GM12878 (cell line): Measurements from ENCODE around the gene TGFB2. TPM values are rescaled to one million over a fixed set of nuclear protein-coding genes. Genes with fewer than 3 reads are reported as not detected.

Source experiments
- ATAC-seq: fragments of 200-7000 bp; cut with Tn5 transposase; 3 replicates; pipeline ENCODE4 v1.9.1; 2020; ENCODE audit warnings: mild to moderate bottlenecking, moderate library complexity
- BruUV-seq: library from RNA; stranded (reverse); fragments of 400-500 nt; replicated peaks from 2 replicates; lab custom pipeline; 2021; lab: Mats Ljungman, UMichigan
- CTCF ChIA-PET: fragments of 300-600 bp; sonication (Branson Sonifier 250); formaldehyde crosslinking; extraction: SDS; loops from one replicate; lab custom pipeline; 2021; ENCODE audit warnings: inconsistent platforms; lab: Yijun Ruan, JAX
- POLR2A ChIA-PET: fragments of 350-600 bp; formaldehyde crosslinking; extraction: SDS; loops from one replicate; lab custom pipeline; 2021; ENCODE audit warnings: inconsistent platforms; lab: Charles Lee
- RAD21 ChIA-PET: fragments of 300-600 bp; sonication (Branson Sonifier 250); formaldehyde crosslinking; loops from one replicate; lab custom pipeline; 2023; ENCODE audit warnings: antibody characterized with exemption; ENCODE audit not compliant: unreplicated experiment; lab: Charles Lee
- SMC1A ChIA-PET: fragments of 300-600 bp; sonication (Branson Sonifier 250); formaldehyde crosslinking; loops from one replicate; lab custom pipeline; 2023; ENCODE audit not compliant: unreplicated experiment, uncharacterized antibody; lab: Charles Lee
- DNase-seq: peaks from one replicate; pipeline ENCODE4 v3.0.0-alpha.2; 2011; ENCODE audit warnings: low read depth, low spot score
- FAIRE-seq: peaks from 3 replicates; lab custom pipeline; 2011; peaks lifted over from hg19 to GRCh38; lab: Jason Lieb, UNC
- H2AFZ ChIP-seq: 2 replicates; pipeline ENCODE4 v1.6.0; 2011; ENCODE audit warnings: low read depth, low read length, control low read depth; ENCODE audit not compliant: control insufficient read depth
- H3K27ac ChIP-seq: 2 replicates; pipeline ENCODE4 v1.5.1; 2011; ENCODE audit warnings: control low read depth; ENCODE audit not compliant: control insufficient read depth, insufficient read depth
- H3K27me3 ChIP-seq, 2 experiments: replicated peaks in 1 of 2; 2 replicates each; pipeline versions ENCODE4 v1.6.0 to v1.6.1; 2011; ENCODE audit warnings: low read length in 1 of 2; ENCODE audit not compliant: control insufficient read depth in 2 of 2, insufficient read depth in 2 of 2
- H3K36me3 ChIP-seq, 2 experiments: 2 replicates each; pipeline ENCODE4 v1.5.1; 2011; ENCODE audit warnings: low read length in 1 of 2; ENCODE audit not compliant: control insufficient read depth in 2 of 2, insufficient read depth in 2 of 2
- H3K4me1 ChIP-seq: 2 replicates; pipeline ENCODE4 v1.6.1; 2011; ENCODE audit warnings: mild to moderate bottlenecking, low read length, moderate library complexity, mixed read lengths; ENCODE audit not compliant: control insufficient read depth, insufficient read depth
- H3K4me2 ChIP-seq: 2 replicates; pipeline ENCODE4 v1.6.0; 2011; ENCODE audit warnings: control low read depth; ENCODE audit not compliant: control insufficient read depth, insufficient read depth
- H3K4me3 ChIP-seq: fragments of 200-600 bp; sonication (generic); 2 replicates; pipeline ENCODE4 v1.5.1; 2016
- H3K79me2 ChIP-seq: 2 replicates; pipeline ENCODE4 v1.6.0; 2011; ENCODE audit warnings: low read length; ENCODE audit not compliant: control insufficient read depth, insufficient read depth
- H3K9ac ChIP-seq: 2 replicates; pipeline ENCODE4 v1.8.0; 2011; ENCODE audit warnings: low read length, control low read depth, mixed read lengths; ENCODE audit not compliant: control insufficient read depth, insufficient read depth
- H3K9me3 ChIP-seq: replicated peaks from 3 replicates; pipeline ENCODE4 v1.5.1; 2011; ENCODE audit warnings: mild to moderate bottlenecking, low read length; ENCODE audit not compliant: control insufficient read depth, insufficient read depth
- H4K20me1 ChIP-seq: 2 replicates; pipeline ENCODE4 v1.6.0; 2011; ENCODE audit not compliant: control insufficient read depth, insufficient read depth
- GABPA ChIP-seq: IDR thresholded peaks from 2 replicates; pipeline ENCODE4 v1.6.1; 2014; ENCODE audit warnings: antibody characterized with exemption, low read depth, mild to moderate bottlenecking, inconsistent platforms
- RFX5 ChIP-seq: IDR thresholded peaks from 2 replicates; pipeline ENCODE4 v1.6.1; 2011; ENCODE audit warnings: low read depth, low read length, improper control_type of control experiment
- RUNX3 ChIP-seq: IDR thresholded peaks from 2 replicates; pipeline ENCODE4 v1.6.1; 2012; ENCODE audit warnings: low read length, inconsistent platforms
- TARDBP ChIP-seq: IDR thresholded peaks from 2 replicates; pipeline ENCODE4 v1.6.1; 2016; ENCODE audit warnings: borderline replicate concordance
- TCF3 ChIP-seq: IDR thresholded peaks from 2 replicates; pipeline ENCODE4 v1.6.1; 2012; ENCODE audit warnings: low read depth, mild to moderate bottlenecking, low read length, borderline replicate concordance; ENCODE audit not compliant: insufficient read depth
- WGBS: methylation state at CpG from one replicate; pipeline ENCODE4 v1.1.6; 2016; ENCODE audit warnings: low lambda C conversion rate; ENCODE audit not compliant: insufficient replicate concordance, insufficient coverage; ENCODE audit errors: missing lambda C conversion rate; 5-methylcytosine and 5-hydroxymethylcytosine counted together
- in situ Hi-C: fragments of 300-500 bp; cut with MboI; formaldehyde crosslinking; loops from 9 replicates; pipeline ENCODE4 v1.14.3; 2018; ENCODE audit warnings: mixed read lengths
- intact Hi-C: fragments of 100-400 bp; cut with micrococcal nuclease; formaldehyde crosslinking; loops from one replicate; pipeline ENCODE4 v1.14.2; 2022; ENCODE audit not compliant: unreplicated experiment
- polyA plus RNA-seq, 11 experiments: library from polyadenylated mRNA; depleted of rRNA in 4 of 11; unstranded in 6 of 11; stranded (reverse) in 5 of 11; fragments of >200 nt; fragmentation: Nextera tagmentation in 4 of 11; fragmentation: Illumina TruSeq in 1 of 11; extraction: Ambion mirVana in 4 of 11; extraction: Trizol in 1 of 11; gene quantifications; 1 replicate in 1 of 11; 2 replicates in 10 of 11; pipeline versions ENCODE4 v1.2.1 to v1.2.3, GENCODE V29; 2011 to 2016; ENCODE audit warnings: inconsistent platforms in 2 of 11, missing spikeins in 2 of 11, low read depth in 1 of 11
- total RNA-seq, 4 experiments: library from RNA; depleted of rRNA in 3 of 4; stranded (reverse); fragments of >200 nt in 3 of 4; fragmentation: Illumina TruSeq in 1 of 4; extraction: Trizol in 1 of 4; gene quantifications; 2 replicates each; pipeline versions ENCODE4 v1.2.1 to v1.2.3, GENCODE V29; 2013 to 2021
- TF ChIP-seq, protein P1 (sequence below): fragments of 450-650 bp; formaldehyde crosslinking; IDR thresholded peaks from 2 replicates; pipeline ENCODE4 v1.4.0; 2022; ENCODE audit warnings: mild to moderate bottlenecking, moderate library complexity
- TF ChIP-seq, protein P2 (sequence below): IDR thresholded peaks from 2 replicates; pipeline ENCODE4 v1.6.1; 2011; ENCODE audit warnings: borderline replicate concordance, low read depth, mild to moderate bottlenecking, moderate library complexity, mixed read lengths, low read length; ENCODE audit not compliant: insufficient read depth; ENCODE audit errors: extremely low read length

The TGFB2 gene
- total and polyA plus RNA-seq, 10 of the 15 experiments (the other 5 are each of a cell fraction or from before 2014, with no cell fraction given): 0.03 to 0.11 (median 0.04) TPM; not detected in 6

DNA sequence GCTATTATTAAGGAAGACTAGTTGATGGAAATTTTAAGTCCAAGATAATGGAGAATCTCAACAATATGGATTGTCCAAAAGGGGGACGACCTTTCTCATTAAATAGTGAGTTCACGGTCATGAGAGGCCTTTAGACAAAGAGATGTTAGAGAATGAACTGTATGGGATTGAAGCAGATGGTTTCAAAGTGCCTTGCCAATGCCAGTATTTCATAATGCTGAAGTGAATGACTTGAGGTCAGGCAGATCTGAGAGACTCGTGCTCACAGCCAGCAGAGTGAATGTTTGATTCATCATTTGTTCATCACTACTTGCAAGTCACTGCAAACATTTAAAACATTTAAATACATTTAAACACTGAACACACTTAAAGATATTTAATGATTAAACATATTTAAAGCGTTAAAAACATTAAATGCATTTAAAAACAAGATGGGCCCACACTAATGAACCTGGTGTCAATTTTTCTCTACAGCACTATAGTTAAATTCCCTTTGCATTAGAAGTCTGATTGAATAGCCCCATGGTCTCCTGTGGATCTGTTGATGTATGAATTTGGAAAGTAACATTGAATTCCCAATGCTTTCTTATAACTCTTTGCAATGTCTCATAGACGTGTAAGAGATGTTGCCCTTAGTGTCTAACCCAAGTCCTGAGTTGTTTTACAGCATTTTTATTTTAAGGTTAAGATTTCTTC is 80.7 kb downstream of the TGFB2 start:
- Histone ChIP-seq H3K27me3 (no peaks in the 10 kb centered on the region; a peak in 1 of 4 replicates), H3K4me1 (no peaks in the 10 kb centered on the region), H3K79me2 (no peaks in the 10 kb centered on the region), H3K9me3 (no peaks in the 10 kb centered on the region), H3K4me3 (no peak overlapping the region), H3K9ac (no peak overlapping the region), H3K36me3 (no peaks in the 10 kb centered on the region), H4K20me1 (no peaks in the 10 kb centered on the region), H3K4me2 (no peak overlapping the region), H2AFZ (no peak overlapping the region), H3K27ac (no peak overlapping the region)
- RAD21 ChIA-PET: no interaction called here
- ATAC-seq (no peak), DNase-seq (no peak), FAIRE-seq (no peak)
- 14% methylated on average over 5 of the region's 5 CpGs for WGBS
- intact Hi-C loops (no loop called here), in situ Hi-C loops (no loop called here)
- POLR2A ChIA-PET: no interaction called here
- SMC1A ChIA-PET: no interaction called here
- TF ChIP-seq TCF3 (no peak), TARDBP (no peak), RUNX3 (no peak), RFX5 (no peak), GABPA (no peak)
- TF ChIP-seq, protein P1, sequence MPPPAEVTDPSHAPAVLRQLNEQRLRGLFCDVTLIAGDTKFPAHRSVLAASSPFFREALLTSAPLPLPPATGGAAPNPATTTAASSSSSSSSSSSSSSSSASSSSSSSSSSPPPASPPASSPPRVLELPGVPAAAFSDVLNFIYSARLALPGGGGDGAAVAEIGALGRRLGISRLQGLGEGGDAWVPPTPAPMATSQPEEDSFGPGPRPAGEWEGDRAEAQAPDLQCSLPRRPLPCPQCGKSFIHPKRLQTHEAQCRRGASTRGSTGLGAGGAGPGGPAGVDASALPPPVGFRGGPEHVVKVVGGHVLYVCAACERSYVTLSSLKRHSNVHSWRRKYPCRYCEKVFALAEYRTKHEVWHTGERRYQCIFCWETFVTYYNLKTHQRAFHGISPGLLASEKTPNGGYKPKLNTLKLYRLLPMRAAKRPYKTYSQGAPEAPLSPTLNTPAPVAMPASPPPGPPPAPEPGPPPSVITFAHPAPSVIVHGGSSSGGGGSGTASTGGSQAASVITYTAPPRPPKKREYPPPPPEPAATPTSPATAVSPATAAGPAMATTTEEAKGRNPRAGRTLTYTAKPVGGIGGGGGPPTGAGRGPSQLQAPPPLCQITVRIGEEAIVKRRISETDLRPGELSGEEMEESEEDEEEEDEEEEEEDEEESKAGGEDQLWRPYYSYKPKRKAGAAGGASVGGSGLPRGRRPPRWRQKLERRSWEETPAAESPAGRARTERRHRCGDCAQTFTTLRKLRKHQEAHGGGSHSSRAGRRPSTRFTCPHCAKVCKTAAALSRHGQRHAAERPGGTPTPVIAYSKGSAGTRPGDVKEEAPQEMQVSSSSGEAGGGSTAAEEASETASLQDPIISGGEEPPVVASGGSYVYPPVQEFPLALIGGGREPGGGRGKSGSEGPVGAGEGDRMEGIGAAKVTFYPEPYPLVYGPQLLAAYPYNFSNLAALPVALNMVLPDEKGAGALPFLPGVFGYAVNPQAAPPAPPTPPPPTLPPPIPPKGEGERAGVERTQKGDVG: no peak
- TF ChIP-seq, protein P2, sequence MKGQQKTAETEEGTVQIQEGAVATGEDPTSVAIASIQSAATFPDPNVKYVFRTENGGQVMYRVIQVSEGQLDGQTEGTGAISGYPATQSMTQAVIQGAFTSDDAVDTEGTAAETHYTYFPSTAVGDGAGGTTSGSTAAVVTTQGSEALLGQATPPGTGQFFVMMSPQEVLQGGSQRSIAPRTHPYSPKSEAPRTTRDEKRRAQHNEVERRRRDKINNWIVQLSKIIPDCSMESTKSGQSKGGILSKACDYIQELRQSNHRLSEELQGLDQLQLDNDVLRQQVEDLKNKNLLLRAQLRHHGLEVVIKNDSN: no peak
- CTCF ChIA-PET: no interaction called here
- BruUV-seq: no TSS peak
